Common myeloid progenitor, CD34-positive (primary cell): Measurements from ENCODE around the gene ERC2.

Experiments
- CTCF ChIA-PET: fragments of 350-600 bp; sonication (Branson Sonifier 250); formaldehyde crosslinking; loops from one replicate; lab custom pipeline; 2021; ENCODE audit warnings: antibody characterized with exemption; lab: Charles Lee
- POLR2A ChIA-PET: fragments of 350-600 bp; sonication (Branson Sonifier 250); formaldehyde crosslinking; loops from one replicate; lab custom pipeline; 2021; ENCODE audit warnings: antibody characterized with exemption; lab: Charles Lee
- DNase-seq, 3 donors: peaks; one replicate each; pipeline versions ENCODE4 v3.0.0 to v3.0.0-alpha.2; 2013
- H3K27ac ChIP-seq, 2 experiments: 1 replicate in 1 of 2; 2 replicates in 1 of 2; pipeline ENCODE4 v1.7.0; 2013; ENCODE audit warnings: inconsistent platforms in 2 of 2, low read length in 2 of 2, mild to moderate bottlenecking in 2 of 2, low read depth in 1 of 2, moderate library complexity in 1 of 2; ENCODE audit not compliant: severe bottlenecking in 2 of 2, insufficient read depth in 1 of 2, poor library complexity in 1 of 2
- H3K27me3 ChIP-seq, 5 experiments: replicated peaks in 2 of 5; 1 replicate in 3 of 5; 2 replicates in 2 of 5; pipeline versions ENCODE4 v1.6.1 to v1.7.0; 2013; ENCODE audit warnings: low read length in 4 of 5, mild to moderate bottlenecking in 2 of 5, moderate library complexity in 2 of 5, inconsistent platforms in 1 of 5; ENCODE audit not compliant: insufficient read depth in 5 of 5, control insufficient read depth in 4 of 5
- H3K36me3 ChIP-seq, 4 experiments: 1 replicate in 2 of 4; 2 replicates in 2 of 4; pipeline versions ENCODE4 v1.6.1 to v1.7.0; 2013; ENCODE audit warnings: low read length in 3 of 4, control low read depth in 1 of 4, mild to moderate bottlenecking in 1 of 4; ENCODE audit not compliant: control insufficient read depth in 4 of 4, insufficient read depth in 4 of 4
- H3K4me1 ChIP-seq, 4 experiments: 1 replicate in 3 of 4; 2 replicates in 1 of 4; pipeline versions ENCODE4 v1.6.1 to v1.7.1; 2013; ENCODE audit warnings: low read length in 3 of 4, mild to moderate bottlenecking in 3 of 4, control low read depth in 1 of 4, inconsistent platforms in 1 of 4, moderate library complexity in 1 of 4; ENCODE audit not compliant: control insufficient read depth in 4 of 4, insufficient read depth in 4 of 4; ENCODE audit errors: control extremely low read depth in 1 of 4
- H3K4me3 ChIP-seq, 7 experiments: 1 replicate in 4 of 7; 2 replicates in 3 of 7; pipeline versions ENCODE4 v1.5.1 to v1.7.0; 2013; ENCODE audit warnings: mild to moderate bottlenecking in 7 of 7, low read length in 6 of 7, moderate library complexity in 6 of 7, inconsistent platforms in 2 of 7, low read depth in 2 of 7, control low read depth in 1 of 7; ENCODE audit not compliant: insufficient read depth in 4 of 7, control insufficient read depth in 1 of 7; ENCODE audit errors: extremely low read depth in 1 of 7
- H3K9me3 ChIP-seq, 5 experiments: 1 replicate in 4 of 5; 2 replicates in 1 of 5; pipeline versions ENCODE4 v1.6.1 to v1.7.1; 2013; ENCODE audit warnings: low read length in 4 of 5, mild to moderate bottlenecking in 2 of 5, inconsistent platforms in 1 of 5, low read depth in 1 of 5, moderate library complexity in 1 of 5; ENCODE audit not compliant: control insufficient read depth in 4 of 5, insufficient read depth in 2 of 5; ENCODE audit errors: control extremely low read depth in 1 of 5
- WGBS: methylation state at CpG from one replicate; pipeline ENCODE4 v1.1.5; 2013; ENCODE audit not compliant: insufficient coverage; 5-methylcytosine and 5-hydroxymethylcytosine counted together

The ERC2 gene

DNA sequence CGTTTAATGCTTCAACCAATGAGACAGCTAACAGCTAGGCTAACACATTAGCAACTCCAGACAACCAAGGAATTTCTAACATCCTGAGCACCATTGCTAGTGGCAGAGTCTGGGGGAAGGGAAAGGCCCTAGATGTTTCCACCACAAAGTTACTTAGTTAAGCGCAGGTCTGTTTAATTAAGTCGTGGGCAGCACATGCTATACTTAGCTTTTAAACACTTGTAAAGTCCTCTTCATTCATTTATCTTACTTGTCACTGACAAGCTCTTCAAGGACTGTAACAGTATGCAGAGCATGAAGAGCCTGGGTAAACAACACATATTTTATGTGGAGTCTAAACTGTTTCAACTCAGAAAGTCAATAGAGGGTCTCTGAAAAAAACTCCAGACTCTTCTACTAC is 760.0 kb downstream of the ERC2 start:
- ChIA-PET POLR2A (no interaction called here), CTCF (interaction anchor here (1.2 to 1.5 kb wide), 2 partner anchors 9 to 13 kb away, joined by 4 to 5 read pairs; no protein-coding TSS in a partner anchor)
- H3K9me3 ChIP-seq = no peaks in the 10 kb centered on the region
- 100% methylated on average over 1 of the region's 3 CpGs for WGBS
- no peak for DNase-seq
- no peak overlapping the region for H3K4me3 ChIP-seq
- H3K36me3 ChIP-seq = no peaks in the 10 kb centered on the region
- no peaks in the 10 kb centered on the region for H3K4me1 ChIP-seq
- no peak overlapping the region for H3K27ac ChIP-seq
- H3K27me3 ChIP-seq = peaks cover 0 to 10% (median 0%) of the 10 kb centered on the region in 5 experiments

DNA sequence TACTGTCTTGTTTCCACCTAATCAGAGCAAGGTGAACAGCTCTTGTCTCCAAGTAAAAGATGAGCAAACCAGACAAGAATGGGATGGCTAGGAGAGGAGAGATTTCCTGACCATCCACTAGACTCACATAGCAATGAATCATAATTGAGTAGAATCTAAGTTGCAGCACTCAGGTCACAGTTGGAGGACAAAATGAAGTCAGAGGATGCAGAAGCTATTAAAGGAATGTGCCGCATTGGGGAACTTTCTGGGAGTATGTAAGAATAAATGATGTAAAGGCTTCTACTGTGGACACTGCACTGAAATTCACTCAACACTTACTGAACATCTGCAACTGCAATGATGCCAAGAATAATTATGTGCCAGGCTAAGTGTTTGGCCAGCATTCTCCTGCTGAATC is 763.7 kb downstream of the ERC2 start:
- Histone ChIP-seq H3K4me1 (no peaks in the 10 kb centered on the region), H3K27me3 (peaks cover 0 to 16% (median 0%) of the 10 kb centered on the region in 5 experiments), H3K27ac (no peak overlapping the region), H3K9me3 (peaks cover 0 to 2% (median 0%) of the 10 kb centered on the region in 5 experiments), H3K4me3 (no peak overlapping the region), H3K36me3 (no peaks in the 10 kb centered on the region)
- no peak for DNase-seq
- WGBS = no CpG with 5 or more reads among the region's 1 CpG
- ChIA-PET POLR2A (no interaction called here), CTCF (no interaction called here)

DNA sequence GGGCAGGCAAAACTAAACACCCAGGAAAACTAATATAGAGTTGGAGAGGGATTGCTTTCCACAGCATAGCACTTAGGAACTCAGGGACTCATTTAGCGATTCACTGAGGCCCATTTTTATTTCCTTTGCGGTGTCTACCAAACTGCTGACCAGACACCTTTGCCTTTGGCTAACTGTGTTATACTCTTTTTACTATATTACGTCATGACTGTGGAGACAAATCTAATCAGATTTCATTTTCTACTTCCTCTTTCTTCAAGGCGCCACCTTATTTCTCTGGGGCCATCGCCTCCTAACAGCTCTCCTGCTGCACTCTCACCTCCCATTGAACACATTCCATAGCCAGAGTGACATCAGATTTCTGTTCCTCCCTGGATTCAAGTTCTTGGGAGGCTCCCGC is 765.4 kb downstream of the ERC2 start:
- CTCF ChIA-PET = no interaction called here
- no peaks in the 10 kb centered on the region for H3K36me3 ChIP-seq
- POLR2A ChIA-PET = no interaction called here
- H3K9me3 ChIP-seq = peaks cover 0 to 2% (median 0%) of the 10 kb centered on the region in 5 experiments
- peaks cover 0 to 15% (median 0%) of the 10 kb centered on the region in 5 experiments for H3K27me3 ChIP-seq
- 81% methylated on average over 6 of the region's 6 CpGs for WGBS
- no peaks in the 10 kb centered on the region for H3K4me1 ChIP-seq
- H3K27ac ChIP-seq = no peak overlapping the region
- H3K4me3 ChIP-seq = no peak overlapping the region
- DNase-seq = no peak

DNA sequence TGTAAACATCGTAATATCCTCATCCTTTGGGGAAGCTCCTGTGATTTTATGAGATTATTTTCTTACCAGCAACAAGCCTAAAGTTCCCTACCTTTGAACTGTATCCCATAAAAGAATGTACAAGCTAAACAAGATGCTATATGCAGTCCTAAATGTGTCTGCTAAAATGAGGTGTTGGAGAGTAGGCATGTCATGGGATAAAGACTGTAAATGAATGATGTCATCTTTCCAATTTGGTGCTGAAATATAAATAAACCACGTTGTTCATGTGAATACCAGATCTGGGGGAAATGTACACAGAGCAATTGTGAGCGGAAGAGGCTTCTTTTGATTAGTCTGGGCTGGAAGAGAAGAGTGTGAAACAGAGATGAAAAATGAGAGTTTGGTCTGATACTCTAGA is 766.3 kb downstream of the ERC2 start:
- DNase-seq = no peak

DNA sequence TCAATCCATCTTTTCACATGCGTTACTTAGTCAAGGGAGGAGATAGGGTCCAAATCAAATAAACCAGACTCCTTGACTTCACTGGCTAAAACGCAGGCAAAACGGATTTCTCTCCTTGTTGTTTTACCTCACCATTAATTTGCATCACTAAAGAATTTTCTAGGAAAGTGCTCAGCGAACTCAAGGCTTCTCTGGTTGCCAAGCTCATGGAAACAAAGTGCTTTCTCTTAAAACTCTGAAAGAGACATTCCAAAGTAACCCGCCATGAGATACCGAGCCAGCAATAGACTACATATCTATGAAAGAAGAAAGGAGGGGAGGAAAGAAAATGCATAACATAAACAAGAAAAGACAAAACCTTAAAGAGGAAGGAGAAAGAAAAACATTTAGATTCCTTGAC is 769.4 kb downstream of the ERC2 start:
- Histone ChIP-seq H3K36me3 (no peaks in the 10 kb centered on the region), H3K27ac (no peak overlapping the region), H3K4me3 (no peak overlapping the region), H3K9me3 (peaks cover 0 to 2% (median 0%) of the 10 kb centered on the region in 5 experiments), H3K4me1 (no peaks in the 10 kb centered on the region), H3K27me3 (peaks cover 0 to 14% (median 0%) of the 10 kb centered on the region in 5 experiments)
- ChIA-PET CTCF (interaction anchor here (2.4 kb wide), 1 partner anchor 9 kb away, joined by 5 read pairs; no protein-coding TSS in a partner anchor), POLR2A (no interaction called here)
- DNase-seq = no peak
- WGBS = 100% methylated on average over 2 of the region's 6 CpGs

More for the DNA sequence above, 766.3 kb downstream of the ERC2 start:
- H3K4me3 ChIP-seq = no peak overlapping the region
- H3K27me3 ChIP-seq = peaks cover 0 to 15% (median 0%) of the 10 kb centered on the region in 5 experiments
- peaks cover 0 to 2% (median 0%) of the 10 kb centered on the region in 5 experiments for H3K9me3 ChIP-seq
- H3K27ac ChIP-seq = no peak overlapping the region
- H3K36me3 ChIP-seq = no peaks in the 10 kb centered on the region
- no peaks in the 10 kb centered on the region for H3K4me1 ChIP-seq
- WGBS = 92% methylated on average over 2 of the region's 3 CpGs
- ChIA-PET POLR2A (no interaction called here), CTCF (no interaction called here)

DNA sequence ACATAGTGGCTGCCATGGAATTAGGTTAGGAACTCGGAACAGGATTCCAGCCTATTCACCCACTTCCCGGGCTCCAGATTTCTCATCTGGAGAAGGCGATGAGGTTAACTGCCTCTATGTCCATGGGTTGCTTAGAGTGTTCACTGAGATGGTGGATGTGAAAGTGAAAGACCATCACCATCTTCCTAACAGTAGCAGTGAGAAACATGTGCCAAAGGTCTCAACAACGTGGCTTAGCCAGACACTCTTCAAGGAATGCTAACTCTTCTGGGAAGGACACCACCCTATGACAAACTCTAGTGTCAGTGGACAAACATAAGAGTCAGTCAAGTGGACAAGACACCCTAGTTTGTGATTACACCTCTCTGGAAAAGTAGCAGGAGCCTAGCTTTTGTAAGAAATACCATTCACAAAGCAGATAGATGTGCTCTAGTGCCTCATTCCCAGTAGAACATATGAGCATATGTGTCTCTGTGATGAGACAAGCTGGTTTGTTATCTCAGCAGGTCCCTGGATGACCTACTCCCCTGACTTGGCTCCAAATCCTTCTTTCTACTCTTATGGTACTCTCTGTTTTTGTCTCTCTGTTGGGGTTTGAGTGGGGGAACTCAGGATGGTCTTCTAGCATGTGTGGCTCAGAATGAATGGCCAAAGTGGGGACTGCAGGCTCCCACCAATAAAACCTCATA is 770.9 kb downstream of the ERC2 start:
- DNase-seq = no peak
- 94% methylated on average over 2 of the region's 4 CpGs for WGBS
- Histone ChIP-seq H3K4me1 (no peaks in the 10 kb centered on the region), H3K4me3 (no peak overlapping the region), H3K36me3 (no peaks in the 10 kb centered on the region), H3K27ac (no peak overlapping the region), H3K9me3 (no peaks in the 10 kb centered on the region), H3K27me3 (peaks cover 0 to 15% (median 0%) of the 10 kb centered on the region in 5 experiments)
- POLR2A ChIA-PET = no interaction called here
- CTCF ChIA-PET = interaction anchor here (2.4 kb wide), 1 partner anchor 11 kb away, joined by 5 read pairs; no protein-coding TSS in a partner anchor

DNA sequence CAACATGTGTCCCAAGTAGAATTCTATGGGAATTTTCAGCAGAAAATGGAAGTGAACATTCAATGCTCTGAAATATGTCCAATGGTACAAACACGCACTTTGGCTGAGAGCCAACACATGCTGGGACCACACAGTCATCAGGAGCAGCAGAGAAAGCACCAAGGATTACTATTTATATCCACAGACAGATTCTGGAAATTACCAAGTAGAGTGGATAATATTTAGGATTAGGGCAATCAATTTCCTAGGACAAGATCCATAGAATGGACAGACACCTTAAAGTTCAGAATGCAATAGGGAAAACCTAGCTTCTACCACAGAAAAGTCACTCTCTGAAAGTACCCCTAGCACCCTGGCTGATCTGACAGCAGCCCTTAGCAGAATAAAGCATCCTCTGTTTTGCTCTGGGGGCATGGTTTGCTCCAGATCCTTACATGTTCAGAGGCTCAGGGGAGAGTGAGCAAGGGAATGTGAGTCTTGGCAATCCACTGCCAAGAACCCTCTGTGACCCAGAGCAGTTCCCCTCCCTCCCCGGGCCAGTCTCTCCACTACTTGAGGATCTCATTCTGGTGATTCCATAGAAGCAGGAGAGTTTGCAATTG is 775.2 kb downstream of the ERC2 start:
- H3K27me3 ChIP-seq = peaks cover 0 to 5% (median 2%) of the 10 kb centered on the region in 5 experiments
- no peak for DNase-seq
- no peaks in the 10 kb centered on the region for H3K36me3 ChIP-seq
- 100% methylated on average over 1 of the region's 2 CpGs for WGBS
- no peaks in the 10 kb centered on the region for H3K9me3 ChIP-seq
- no peak overlapping the region for H3K27ac ChIP-seq
- H3K4me3 ChIP-seq = no peak overlapping the region
- POLR2A ChIA-PET = no interaction called here
- H3K4me1 ChIP-seq = no peaks in the 10 kb centered on the region
- CTCF ChIA-PET = no interaction called here
